Inferior parietal cortex (tissue), 1 donor: ENCODE results near the gene ZNF227.
"Not testable (repeated sequence)": the region's sequence is repeated elsewhere in the genome, so short reads cannot be mapped to it uniquely, and the experiment has no call there.

Experiments
- DNase-seq: peaks from one replicate; pipeline ENCODE4 v3.0.0-alpha.2; 2016; ENCODE audit errors: extremely low spot score

Gene ZNF227

DNA sequence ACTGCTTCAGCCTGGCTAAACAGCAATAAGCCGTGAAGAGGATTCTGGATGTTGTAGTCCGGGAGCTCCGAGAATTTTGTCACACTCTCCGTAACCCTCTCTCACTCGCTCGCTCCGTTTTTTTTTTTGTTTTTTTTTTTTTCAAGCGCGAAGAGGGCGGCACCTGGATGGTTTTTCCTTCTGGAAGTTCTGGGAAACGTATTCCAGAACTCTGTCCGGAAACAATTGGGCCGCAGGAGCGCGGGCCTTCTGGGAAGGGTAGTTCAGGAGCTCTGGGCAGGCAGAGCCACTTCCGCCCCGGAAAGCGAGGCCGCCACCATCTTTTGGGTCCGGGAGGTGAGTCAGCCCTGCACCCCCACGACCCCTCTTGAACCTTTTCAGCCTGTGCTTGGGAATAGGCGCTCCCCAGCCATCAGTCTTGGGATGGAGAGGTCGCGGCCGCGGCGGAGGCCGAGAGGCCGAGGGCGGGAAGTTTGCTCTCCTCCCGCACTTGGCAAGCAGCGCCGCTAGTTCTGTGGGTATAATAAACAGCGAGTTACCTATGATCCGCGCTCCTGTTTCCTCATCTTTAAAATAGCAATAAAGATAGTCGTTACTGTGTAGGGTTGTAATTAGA lies at the start of gene ZNF227:
ZNF227 (plus strand) TSS at position 283 of the 616 bp plus-strand sequence. CDS start 5,261 bp downstream, outside the sequence.
- DNase-seq, result peak; percentile 91

DNA sequence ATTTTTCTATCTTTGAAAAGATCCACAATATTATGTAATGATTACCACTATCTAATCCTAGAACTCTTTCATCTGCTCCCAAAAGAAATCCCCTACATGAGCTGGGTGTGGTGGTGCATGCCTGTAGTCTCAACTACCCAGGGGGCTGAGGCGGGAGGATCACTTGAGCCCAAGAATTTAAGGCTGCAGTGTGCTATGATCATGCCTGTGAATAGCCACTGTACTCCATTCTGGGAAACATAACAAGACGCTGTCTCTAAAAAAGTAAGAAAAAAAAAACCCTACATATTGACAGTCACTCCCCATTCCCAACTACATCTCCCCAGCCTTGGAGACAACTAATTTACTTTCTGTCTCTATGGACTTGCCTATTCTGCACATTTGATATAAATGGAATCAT lies 48.5 kb upstream of the ZNF227 start:
- no peak for DNase-seq

DNA sequence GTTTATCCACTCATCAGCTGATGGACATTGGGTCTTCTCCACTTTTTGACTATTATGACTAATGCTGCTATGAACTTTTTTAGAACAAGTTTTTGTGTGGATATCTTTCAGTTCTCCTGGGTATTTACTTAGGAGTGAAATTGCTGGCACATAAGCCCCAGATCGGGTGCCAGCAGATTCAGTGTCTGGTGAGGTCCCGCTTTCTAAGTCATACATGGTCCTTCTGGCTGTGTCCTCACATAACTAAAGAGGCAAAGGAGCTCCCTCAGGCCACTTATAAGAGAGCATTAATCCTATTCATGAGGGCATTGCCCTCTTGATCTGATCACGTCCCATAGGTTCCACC lies 48.0 kb upstream of the ZNF227 start:
- no peak for DNase-seq

DNA sequence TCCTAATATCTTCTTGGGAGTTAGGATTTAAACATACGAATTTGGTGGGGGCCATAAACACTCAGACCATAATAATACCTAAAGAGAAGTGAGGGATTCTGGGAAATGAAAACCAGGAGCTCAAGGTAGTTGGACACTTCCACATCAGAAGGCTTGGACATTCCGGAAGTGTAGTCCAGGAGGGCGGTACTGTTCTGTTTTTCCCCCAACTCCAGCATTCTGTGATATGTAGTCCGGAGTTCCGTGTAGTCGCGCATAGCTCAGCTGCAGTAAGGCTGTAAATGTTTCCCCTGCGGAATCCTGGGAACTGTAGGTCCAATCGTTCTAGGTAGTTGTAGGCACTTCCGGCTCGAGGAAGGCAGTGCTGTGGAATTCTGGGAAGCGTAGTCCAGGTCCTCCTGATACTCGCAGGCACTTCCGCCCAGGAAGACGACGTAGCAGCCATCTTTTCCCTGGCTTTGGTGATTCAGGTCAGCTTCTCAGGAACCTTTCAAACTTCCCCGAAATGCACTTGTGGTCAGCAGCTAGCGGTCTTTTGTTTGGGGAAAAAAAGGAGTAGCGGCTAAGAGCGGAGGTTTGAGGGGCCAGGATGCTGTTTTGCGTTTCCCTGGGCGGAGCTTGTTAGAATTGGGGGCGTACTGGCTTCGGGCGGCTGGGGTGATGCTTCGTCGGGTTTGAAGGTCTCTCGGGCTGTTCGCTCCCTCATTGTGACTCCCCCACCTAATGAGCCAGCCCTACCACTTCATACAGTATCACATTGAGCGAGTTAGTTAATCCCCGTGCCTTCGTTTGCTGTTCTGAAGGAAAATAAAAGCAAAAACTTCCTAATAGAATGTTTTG lies 47.4 kb upstream of the ZNF227 start, which contains the start of gene ZNF226:
ZNF226 (plus strand) TSS at position 428 of the 840 bp plus-strand sequence. CDS start 4,981 bp downstream, outside the sequence.
- peak; percentile 99 for DNase-seq

DNA sequence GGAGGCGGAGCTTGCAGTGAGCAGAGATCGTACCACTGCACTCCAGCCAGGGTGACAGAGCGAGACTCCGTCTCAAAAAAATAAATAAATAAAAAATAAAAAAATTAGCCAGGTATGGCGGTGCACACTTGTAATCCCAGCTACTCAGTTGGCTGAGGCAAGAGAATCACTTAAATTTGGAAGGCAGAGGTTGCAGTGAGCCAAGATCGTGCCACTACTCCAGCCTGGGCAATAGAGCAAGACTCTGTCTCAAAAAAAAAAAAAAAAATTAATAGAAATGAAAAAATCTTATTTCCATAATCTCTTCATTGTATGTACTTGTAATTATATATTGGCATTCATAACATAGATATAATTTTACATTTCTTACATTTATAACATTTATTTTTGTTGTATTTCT lies 41.7 kb upstream of the ZNF227 start:
- not testable (repeated sequence) for DNase-seq

DNA sequence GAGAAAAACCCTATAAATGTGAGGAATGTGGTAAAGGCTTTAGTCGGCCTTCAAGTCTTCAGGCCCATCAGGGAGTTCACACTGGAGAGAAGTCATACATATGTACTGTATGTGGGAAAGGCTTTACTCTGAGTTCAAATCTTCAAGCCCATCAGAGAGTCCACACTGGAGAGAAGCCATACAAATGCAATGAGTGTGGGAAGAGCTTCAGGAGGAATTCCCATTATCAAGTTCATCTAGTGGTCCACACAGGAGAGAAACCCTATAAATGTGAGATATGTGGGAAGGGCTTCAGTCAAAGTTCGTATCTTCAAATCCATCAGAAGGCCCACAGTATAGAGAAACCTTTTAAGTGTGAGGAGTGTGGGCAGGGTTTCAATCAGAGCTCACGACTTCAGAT lies 35.7 kb upstream of the ZNF227 start:
- no peak for DNase-seq

DNA sequence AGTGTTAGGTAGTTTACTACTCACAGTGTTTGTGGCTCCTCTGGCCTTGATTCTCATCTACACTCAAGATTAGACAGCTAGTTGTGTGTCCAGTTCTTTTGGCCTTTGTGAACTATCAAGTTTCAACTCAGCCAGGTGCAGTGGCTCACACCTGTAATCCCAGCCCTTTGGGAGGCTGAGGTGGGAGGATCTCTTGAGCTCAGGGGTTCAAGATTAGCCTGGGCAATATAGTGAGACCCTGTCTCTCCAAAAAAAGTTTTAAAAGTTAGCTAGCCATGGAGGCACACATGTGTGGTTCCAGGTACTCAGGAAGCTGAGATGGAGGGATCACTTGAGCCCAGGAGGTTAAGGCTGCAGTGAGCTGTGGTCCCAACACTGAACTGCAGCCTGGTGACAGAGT lies 31.4 kb upstream of the ZNF227 start:
- no peak for DNase-seq

DNA sequence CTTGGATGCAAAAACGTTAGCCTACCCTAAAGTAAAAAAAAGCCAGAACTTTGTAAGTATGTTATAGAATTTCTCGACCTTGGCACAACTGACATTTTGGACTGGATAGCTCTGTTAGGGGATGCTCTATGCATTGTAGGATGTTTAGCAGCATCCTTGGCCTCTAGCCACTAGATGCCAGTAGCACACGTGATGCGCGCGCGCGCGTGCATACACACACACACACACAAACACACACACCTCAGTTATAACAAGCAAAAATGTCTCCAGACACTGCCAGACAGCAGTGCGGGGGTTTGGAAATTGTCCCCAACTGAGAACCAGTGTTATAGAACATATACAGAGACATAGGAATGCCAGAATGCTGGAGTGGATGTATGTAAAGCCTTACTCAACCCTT lies 30.2 kb upstream of the ZNF227 start:
- DNase-seq, result no peak

DNA sequence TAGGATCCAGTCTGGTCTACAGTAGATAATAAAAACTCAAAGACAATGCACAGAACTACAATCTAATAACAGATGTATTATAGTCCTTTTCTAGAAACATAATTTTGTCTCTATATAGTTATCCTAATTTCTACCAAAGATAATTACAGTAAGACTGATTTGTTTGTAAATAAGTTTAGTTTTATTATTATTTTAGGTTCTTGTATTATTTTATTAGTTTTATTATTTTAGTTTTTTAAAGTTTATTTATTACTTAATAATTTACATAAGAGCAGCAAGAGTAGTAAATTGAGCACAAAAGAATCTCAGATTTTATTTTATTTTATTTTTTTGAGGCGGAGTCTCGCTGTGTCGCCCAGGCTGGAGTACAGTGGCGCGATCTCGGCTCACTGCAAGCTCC lies 22.3 kb upstream of the ZNF227 start:
- DNase-seq, result no peak

DNA sequence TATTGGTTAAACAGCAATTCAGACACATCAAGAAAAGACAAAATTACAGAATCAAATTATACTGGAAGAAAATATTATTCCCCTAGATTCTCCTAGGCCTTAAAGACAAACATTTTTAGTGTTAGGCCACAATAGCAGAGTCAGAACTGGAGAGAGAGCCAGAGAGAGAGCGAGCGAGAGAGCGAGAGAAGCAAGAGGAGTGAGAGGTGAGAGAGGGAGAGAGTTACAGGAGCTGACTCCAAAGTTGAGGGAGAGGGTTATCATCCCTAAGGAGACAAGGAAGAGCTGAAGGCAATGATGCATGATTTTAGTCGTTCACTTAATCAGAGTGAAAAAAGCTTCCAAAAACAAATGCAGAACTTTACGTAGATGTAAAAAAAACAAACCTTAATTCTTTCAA lies 20.2 kb upstream of the ZNF227 start:
- no peak for DNase-seq

DNA sequence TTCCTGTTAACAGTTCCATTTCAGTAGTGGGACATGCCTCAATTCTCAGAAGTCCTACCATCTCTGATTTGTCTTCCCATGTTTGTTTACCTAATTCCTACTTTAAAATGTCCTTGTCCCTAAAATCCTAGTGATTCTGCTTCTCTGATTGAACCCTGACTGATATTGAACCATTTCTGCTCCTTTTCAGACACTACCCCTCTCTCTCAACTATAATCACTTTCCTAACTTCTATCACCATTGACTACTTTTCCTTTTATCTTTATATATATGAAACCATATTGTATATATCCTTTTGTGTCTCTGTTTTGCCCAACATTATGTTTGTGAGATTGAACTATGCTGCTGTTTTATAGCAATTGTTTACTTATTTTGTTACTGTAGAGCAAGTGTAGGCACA lies 15.6 kb upstream of the ZNF227 start:
- DNase-seq, result no peak

DNA sequence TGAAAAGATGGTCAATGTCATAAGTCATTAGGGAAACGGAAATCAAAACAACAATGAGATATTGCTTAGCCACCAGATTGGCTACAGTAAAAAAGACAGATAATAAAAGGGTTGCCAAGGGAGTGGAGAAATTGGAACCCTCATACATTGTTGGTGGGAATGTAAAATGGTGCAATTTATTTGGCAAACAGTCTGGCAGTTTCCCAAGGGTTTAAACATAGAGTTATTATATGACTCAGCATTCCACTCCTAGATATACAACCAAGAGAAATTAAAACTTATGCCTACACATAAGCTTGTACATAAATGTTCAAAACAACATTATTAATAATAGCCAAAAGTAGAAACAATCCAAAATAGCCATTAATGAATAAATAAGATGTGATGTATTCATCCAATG lies 9.9 kb upstream of the ZNF227 start:
- DNase-seq, result no peak

DNA sequence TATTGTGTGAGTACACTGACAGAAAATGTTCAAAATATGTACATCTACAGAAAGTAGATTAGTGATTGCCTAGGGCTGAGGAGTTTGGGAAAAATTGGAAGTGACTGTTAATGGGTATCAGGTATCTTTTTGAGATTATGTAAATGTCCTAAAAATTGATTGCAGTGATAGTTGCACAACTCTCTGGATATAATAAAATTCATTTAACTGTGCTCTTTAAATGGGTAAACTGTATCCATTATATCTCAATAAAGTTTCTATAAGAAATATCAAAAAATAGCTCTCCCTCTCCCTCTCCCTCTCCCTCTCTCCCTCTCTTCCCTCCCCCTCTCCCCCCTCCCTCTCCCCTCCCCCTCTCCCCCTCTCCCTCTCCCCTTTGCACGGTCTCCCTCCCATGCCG lies 9.4 kb upstream of the ZNF227 start:
- DNase-seq, result no peak

DNA sequence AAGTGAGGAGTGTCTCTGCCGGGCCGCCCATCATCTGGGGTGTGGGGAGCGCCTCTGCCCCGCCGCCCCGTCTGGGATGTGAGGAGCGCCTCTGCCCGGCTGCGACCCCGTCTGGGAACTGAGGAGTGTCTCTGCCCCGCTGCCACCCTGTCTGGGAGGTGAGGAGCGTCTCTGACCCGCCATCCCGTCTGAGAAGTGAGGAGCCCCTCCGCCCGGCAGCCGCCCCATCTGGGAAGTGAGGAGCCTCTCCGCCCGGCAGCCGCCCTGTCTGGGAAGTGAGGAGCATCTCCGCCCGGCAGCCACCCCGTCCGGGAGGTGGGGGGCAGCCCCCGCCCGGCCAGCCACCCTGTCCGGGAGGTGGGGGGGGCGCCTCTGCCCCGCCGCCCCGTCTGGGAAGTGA lies 8.5 kb upstream of the ZNF227 start:
- not testable (repeated sequence) for DNase-seq

DNA sequence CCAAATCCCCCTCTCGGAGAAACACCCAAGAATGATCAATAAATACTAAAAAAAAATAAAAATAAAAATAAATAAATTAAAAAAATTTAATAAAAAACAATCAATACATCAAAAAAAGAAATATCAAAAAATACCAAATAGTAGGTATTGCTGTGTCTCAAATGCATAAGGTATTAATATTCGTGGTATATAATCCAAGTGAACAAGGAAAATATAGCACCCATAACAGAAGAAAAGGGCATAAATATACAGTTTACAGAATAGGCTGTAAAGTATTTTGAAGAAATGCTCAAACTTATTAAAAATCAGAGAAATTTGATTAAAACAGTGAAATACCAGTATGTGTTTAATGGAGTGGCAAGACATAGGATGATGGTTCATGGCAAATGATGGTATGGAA lies 7.6 kb upstream of the ZNF227 start:
- DNase-seq, result no peak

DNA sequence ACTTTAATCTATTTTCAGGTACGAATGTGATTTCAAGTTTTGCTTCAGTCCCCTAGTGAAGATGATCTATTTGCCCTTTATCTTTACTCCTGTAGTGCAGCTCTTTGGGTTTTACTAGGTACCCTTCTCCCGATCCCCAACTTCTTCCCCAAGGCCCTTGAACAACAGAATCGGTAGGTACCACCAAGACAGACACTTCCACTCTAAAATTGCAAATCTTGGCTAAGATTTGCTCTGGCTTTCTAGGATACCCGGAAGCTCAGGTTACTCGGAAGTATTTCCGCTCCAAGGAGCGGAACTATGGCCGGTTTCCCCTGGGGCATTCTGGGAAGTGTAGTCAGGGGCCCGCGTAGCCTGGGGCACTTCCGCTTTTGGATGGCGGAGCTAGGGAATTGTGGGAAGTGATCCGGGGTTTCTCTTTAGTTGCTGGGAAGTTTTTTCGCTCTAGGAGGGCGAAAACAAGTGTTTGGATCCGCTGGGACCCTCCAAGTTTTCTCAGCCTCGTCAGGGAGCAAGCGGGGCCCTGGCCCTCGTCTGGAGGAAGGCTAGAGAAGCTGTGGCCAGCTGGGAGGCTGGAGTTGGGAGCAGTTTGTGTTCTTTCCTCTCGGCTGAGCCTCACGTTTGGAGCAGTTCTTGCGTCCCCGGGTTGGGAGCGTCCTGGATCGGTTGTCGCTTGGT lies 5.1 kb upstream of the ZNF227 start:
- peak; percentile 99 for DNase-seq

DNA sequence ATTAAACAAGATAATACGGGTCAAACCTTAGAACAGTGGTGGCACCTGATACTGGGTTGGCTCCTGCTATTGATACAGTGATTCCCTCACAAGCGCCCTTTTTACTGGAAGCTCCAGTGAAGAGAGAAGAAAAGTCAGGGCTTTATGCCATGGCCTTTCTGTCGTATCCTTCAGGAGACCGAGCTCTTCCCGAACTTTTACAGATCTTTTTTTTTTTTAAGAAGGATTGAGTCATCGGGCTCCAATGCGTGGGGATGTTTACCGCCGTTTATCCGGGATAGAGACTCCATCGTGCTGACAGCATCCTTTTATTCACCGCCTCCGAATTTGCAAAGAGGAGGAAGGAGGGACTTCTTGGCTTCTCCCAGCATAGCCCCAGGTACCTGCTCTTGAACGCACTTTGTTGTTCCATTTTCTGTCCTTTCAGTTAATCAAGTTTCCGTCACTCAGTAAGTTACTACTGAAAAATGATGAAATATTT lies 574 bp downstream of the ZNF227 start:
- DNase-seq, result peak; percentile 54

DNA sequence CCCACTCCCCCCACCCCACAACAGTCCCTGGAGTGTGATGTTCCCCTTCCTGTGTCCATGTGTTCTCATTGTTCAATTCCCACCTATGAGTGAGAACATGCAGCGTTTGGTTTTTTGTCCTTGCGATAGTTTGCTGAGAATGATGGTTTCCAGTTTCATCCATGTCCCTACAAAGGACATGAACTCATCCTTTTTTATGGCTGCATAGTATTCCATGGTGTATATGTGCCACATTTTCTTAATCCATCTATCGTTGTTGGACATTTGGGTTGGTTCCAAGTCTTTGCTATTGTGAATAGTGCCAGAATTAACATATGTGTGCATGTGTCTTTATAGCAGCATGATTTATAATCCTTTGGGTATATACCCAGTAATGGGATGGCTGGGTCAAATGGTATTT lies 7.6 kb downstream of the ZNF227 start:
- not testable (repeated sequence) for DNase-seq

DNA sequence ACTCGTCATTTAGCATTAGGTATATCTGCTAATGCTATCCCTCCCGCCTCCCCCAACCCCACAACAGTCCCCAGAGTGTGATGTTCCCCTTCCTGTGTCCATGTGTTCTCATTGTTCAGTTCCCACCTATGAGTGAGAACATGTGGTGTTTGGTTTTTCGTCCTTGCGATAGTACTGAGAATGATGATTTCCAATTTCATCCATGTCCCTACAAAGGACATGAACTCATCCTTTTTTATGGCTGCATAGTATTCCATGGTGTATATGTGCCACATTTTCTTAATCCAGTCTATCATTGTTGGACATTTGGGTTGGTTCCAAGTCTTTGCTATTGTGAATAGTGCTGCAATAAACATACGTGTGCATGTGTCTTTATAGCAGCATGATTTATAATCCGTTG lies 8.4 kb downstream of the ZNF227 start:
- not testable (repeated sequence) for DNase-seq

DNA sequence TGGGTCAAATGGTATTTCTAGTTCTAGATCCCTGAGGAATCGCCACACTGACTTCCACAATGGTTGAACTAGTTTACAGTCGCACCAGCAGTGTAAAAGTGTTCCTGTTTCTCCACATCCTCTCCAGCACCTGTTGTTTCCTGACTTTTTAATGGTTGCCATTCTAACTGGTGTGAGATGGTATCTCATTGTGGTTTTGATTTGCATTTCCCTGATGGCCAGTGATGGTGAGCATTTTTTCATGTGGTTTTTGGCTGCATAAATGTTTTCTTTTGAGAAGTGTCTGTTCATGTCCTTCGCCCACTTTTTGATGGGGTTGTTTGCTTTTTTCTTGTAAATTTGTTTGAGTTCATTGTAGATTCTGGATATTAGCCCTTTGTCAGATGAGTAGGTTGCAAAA lies 9.0 kb downstream of the ZNF227 start:
- not testable (repeated sequence) for DNase-seq

DNA sequence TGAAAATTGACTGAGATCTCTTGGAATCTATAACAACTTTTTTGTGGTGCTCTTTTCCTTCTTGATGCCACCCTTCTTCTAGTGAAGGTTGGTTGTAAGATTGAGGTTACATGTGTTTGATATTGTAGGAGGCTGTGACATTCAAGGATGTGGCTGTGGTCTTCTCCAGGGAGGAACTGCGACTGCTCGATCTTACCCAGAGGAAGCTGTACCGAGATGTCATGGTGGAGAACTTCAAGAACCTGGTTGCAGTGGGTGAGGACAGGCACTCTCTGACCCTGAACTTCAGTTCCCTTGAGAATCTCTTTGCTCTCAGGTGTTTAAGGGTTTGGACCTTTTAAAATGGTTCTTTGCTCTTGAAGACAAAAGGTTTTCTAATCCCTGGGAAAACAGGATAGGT lies 16.0 kb downstream of the ZNF227 start:
- no peak for DNase-seq

DNA sequence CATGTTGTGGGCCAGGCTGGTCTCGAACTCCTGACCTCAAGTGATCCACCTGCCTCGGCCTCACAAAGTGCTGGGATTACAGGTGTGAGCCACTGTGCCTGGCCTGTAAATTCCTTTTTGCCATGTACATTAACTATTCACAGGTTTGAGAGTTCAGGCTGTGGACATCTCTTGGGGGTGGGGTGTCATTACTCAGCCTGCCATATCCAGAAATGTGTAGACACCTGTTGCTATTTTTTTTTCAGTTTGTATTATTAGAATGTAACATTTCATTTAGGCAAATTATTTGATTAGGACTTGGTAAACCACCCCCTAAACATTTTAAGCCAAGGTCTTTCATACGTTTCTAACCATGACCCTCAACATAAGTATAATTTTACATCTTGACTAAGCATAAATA lies 20.5 kb downstream of the ZNF227 start:
- no peak for DNase-seq

DNA sequence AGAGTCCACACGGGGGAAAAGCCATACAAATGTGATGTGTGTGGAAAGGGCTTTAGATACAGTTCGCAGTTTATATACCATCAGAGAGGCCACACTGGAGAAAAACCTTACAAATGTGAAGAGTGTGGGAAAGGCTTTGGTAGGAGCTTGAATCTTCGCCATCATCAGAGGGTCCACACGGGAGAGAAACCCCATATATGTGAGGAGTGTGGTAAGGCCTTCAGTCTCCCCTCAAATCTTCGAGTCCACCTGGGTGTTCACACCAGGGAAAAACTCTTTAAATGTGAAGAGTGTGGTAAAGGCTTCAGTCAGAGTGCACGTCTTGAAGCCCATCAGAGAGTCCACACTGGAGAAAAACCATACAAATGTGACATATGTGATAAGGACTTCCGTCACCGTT lies 24.1 kb downstream of the ZNF227 start:
- no peak for DNase-seq
